NCI-H82 treated with DMSO at 0.1 percent for 48 hours (cell line): ENCODE data around the gene C17orf114.

Source experiments
- DNase-seq: peaks from one replicate; lab custom pipeline; 2025; ENCODE audit not compliant: unreplicated experiment; lab: John Stamatoyannopoulos, UW

C17orf114 gene

GRCh38 chr17:4788159-4788806 lies 13.8 kb downstream of the C17orf114 start:
- DNase-seq: no peak

GRCh38 chr17:4786516-4786915 lies 15.6 kb downstream of the C17orf114 start:
- no peak for DNase-seq

GRCh38 chr17:4786106-4786511 lies 16.0 kb downstream of the C17orf114 start, which contains the start of gene VMO1:
VMO1 (minus strand) TSS chr17:4786364; CDS start chr17:4786352, 12 bp downstream.
- DNase-seq: peak; percentile 79

- DNase-seq: no peak
Measured at GRCh38 chr17:4785311-4786105, 16.6 kb downstream of the C17orf114 start.

- no peak for DNase-seq
Measured at GRCh38 chr17:4782652-4783051, 19.5 kb downstream of the C17orf114 start.

GRCh38 chr17:4780325-4780955 lies 21.7 kb downstream of the C17orf114 start:
- no peak for DNase-seq

- DNase-seq: no peak
Measured at GRCh38 chr17:4777969-4778760, 24.0 kb downstream of the C17orf114 start.

- DNase-seq: no peak
Measured at GRCh38 chr17:4772235-4772613, 29.9 kb downstream of the C17orf114 start.

GRCh38 chr17:4771519-4772234 lies 30.5 kb downstream of the C17orf114 start, which contains the start of gene TM4SF5:
TM4SF5 (plus strand) TSS chr17:4771886; CDS start chr17:4771923, 37 bp downstream.
- DNase-seq: no peak

- DNase-seq: no peak
Measured at GRCh38 chr17:4769628-4770027, 32.5 kb downstream of the C17orf114 start.

- DNase-seq: no peak
Measured at GRCh38 chr17:4768298-4768697, 33.8 kb downstream of the C17orf114 start.

- DNase-seq: no peak
Measured at GRCh38 chr17:4766723-4767122, 35.4 kb downstream of the C17orf114 start.

- DNase-seq: no peak
Measured at GRCh38 chr17:4766201-4766600, 35.9 kb downstream of the C17orf114 start.

- no peak for DNase-seq
Measured at GRCh38 chr17:4764595-4764994, 37.5 kb downstream of the C17orf114 start.

GRCh38 chr17:4759776-4760236 lies 42.3 kb downstream of the C17orf114 start:
- no peak for DNase-seq

GRCh38 chr17:4753392-4753791 lies 48.7 kb downstream of the C17orf114 start:
- no peak for DNase-seq

- no peak for DNase-seq
Measured at GRCh38 chr17:4751932-4752331, 50.2 kb downstream of the C17orf114 start.
